GM12872 (cell line): ENCODE measurements around the gene NPSR1.

ENCODE experiments used
- CTCF ChIP-seq: IDR thresholded peaks from 3 replicates; pipeline ENCODE4 v1.5.1; 2011; ENCODE audit warnings: low read depth, mild to moderate bottlenecking, low read length, moderate library complexity; ENCODE audit not compliant: insufficient read depth

NPSR1 gene

GRCh38 chr7:34719636-34720035 is 61.6 kb downstream of the NPSR1 start:
- no peak for TF ChIP-seq CTCF

- TF ChIP-seq CTCF, result no peak
Observed at GRCh38 chr7:34720289-34720688, 62.3 kb downstream of the NPSR1 start.

- no peak for TF ChIP-seq CTCF
Observed at GRCh38 chr7:34723338-34723737, 65.3 kb downstream of the NPSR1 start.

- no peak for TF ChIP-seq CTCF
Observed at GRCh38 chr7:34723866-34724490, 66.0 kb downstream of the NPSR1 start.

GRCh38 chr7:34726221-34726620 is 68.2 kb downstream of the NPSR1 start:
- TF ChIP-seq CTCF, result no peak

GRCh38 chr7:34727464-34727995 is 69.5 kb downstream of the NPSR1 start:
- no peak for TF ChIP-seq CTCF

GRCh38 chr7:34728156-34728555 is 70.1 kb downstream of the NPSR1 start:
- TF ChIP-seq CTCF, result no peak
